ENCODE results near the gene CHMP1A.
"Not testable (repeated sequence)": the region's sequence is repeated elsewhere in the genome, so short reads cannot be mapped to it uniquely, and the experiment has no call there.

Gene CHMP1A

GRCh38 chr16:89657442-89658220, at the start of gene CHMP1A, which contains the start of gene SPATA33:
Gene CHMP1A, minus strand, starts transcription at chr16:89657708. Its CDS starts 120 bp downstream, at chr16:89657588.
Gene SPATA33, plus strand, starts transcription at chr16:89657836. Its CDS starts 76 bp downstream, at chr16:89657912.
- peak; percentile 85 for DNase-seq

- DNase-seq: no peak
Observed at GRCh38 chr16:89706518-89707260, 49.2 kb upstream of the CHMP1A start.

DNA sequence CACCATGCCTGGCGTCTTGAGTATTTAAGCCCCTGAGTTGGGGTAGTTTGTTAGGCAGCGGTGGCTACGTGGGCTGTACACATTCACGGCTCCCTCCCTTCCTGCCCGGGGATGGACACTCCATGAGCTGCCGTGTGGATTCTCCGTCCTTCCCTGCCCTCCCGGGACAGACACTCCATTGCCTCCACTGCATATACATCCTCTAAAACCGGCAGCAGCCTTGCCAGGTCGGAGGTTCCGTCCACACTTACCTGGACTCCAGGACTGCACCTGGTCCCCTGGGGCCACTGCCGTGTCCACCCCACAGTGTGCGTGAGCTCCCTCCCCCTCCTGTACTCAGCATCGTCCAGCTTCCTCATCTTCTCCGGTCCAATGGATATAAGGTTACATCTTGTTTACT, 47.5 kb upstream of the CHMP1A start:
- DNase-seq: no peak

DNA sequence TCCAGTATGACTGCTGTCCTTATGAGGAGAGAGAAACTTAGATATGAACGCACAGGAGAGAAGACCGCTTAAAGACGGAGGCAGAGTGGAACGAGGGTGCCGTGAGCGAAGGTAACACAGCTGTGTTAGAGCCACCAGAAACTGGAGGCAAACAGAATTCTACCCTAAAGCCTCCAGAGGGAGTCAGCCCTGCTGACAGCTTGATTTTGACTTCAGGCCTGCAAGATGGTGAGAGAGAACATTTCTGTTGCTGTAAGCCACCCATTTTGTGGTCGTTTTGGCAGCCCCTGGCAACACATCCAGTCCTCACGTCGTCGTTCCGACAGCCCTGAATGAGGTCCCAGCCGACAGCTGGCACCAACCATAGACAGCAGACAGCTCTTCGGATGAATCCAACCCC, 46.8 kb upstream of the CHMP1A start:
- no peak for DNase-seq

GRCh38 chr16:89701425-89702406, 44.2 kb upstream of the CHMP1A start, which contains the start of gene SPATA2L:
Gene SPATA2L, minus strand, starts transcription at chr16:89701705. Its CDS starts 473 bp downstream, at chr16:89701232.
- DNase-seq: peak; percentile 86

- no peak for DNase-seq
Observed at GRCh38 chr16:89700649-89701424, 43.3 kb upstream of the CHMP1A start.

DNA sequence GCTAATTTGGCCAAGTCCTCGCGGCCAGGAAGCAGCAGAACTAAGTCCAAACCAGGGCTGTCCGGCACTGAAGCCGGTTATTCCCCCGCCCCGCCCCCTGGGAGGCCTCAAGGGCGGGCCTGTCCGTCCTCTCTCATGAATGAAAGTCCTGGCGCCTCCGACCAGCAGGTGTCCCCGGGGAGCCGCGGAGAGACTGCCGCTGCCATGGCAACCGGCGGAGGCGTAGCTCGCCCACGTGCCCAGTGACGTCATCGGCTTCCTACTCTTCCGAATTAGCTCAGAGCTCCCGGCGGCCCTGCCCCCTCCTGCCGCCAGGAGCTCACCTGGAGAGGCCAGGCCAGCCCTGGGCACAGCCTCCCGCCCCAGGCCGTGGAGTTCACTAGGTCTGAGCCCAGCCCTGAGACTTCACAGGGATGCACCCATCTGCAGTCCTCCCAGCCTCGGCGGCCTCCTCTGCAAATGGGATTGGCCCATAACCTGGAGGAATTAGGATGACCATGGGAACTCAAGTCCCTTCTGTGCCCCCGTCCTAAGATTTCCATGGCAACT, 42.7 kb upstream of the CHMP1A start:
- DNase-seq: peak; percentile 82

DNA sequence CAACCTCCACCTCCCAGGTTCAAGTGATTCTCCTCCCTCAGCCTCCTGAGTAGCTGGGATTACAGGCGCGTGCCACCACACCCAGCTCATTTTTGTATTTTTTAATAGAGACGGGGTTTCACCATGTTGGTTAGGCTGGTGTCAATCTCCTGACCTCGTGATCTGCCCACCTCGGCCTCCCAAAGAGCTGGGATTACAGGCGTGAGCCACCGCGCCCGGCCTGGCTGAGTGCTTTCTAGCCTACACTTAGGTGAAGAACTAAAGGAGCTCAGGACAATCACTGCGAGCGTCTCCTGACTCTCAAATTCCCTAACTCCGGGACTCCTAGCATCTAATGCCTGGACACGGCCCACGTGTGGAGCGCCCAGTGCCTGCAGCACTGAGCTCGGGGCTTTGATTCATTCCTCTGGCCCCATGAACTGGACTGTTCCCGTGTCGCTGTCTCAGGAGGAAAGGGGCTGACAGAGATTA, 42.2 kb upstream of the CHMP1A start:
- not testable (repeated sequence) for DNase-seq

- not testable (repeated sequence) for DNase-seq
Observed at GRCh38 chr16:89698717-89699116, 41.2 kb upstream of the CHMP1A start.

DNA sequence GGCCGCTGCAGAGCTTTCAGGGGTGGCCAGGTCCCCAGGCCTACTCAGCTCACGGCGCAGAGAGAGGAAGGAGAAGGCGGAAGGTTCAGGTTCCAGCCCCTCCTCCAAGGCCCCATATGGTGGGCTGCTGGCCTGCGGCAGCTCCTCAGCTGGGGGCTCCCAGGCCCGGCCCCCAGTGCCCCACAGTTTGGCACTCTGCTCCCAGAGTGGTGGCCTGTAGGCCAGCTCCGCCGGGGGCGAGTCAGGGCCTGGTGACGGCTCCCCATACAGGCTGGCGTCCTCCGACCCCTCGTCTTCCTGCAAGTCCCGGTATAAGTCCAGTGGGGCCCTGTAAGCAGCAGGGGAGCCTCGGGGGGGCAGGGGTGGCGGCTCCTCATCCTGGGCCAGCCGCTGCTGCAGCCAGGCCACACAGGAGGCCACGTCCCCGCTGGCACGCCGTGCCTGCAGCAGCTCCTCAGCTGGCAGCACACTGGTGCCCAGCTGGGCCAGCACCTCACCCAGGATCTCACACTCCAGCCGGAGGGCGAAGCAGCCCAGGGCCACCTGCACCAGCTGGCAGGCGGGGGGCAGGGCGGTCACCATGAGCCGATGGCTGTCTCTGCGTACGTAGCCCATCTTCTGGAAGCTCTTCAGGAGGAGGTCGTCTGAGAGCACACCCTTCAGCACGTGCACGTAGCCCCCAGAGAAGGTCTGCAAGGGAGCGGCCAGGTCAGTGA, 40.3 kb upstream of the CHMP1A start:
- no peak for DNase-seq

- no peak for DNase-seq
Observed at GRCh38 chr16:89697161-89697615, 39.7 kb upstream of the CHMP1A start.

- no peak for DNase-seq
Observed at GRCh38 chr16:89696670-89697128, 39.2 kb upstream of the CHMP1A start.

DNA sequence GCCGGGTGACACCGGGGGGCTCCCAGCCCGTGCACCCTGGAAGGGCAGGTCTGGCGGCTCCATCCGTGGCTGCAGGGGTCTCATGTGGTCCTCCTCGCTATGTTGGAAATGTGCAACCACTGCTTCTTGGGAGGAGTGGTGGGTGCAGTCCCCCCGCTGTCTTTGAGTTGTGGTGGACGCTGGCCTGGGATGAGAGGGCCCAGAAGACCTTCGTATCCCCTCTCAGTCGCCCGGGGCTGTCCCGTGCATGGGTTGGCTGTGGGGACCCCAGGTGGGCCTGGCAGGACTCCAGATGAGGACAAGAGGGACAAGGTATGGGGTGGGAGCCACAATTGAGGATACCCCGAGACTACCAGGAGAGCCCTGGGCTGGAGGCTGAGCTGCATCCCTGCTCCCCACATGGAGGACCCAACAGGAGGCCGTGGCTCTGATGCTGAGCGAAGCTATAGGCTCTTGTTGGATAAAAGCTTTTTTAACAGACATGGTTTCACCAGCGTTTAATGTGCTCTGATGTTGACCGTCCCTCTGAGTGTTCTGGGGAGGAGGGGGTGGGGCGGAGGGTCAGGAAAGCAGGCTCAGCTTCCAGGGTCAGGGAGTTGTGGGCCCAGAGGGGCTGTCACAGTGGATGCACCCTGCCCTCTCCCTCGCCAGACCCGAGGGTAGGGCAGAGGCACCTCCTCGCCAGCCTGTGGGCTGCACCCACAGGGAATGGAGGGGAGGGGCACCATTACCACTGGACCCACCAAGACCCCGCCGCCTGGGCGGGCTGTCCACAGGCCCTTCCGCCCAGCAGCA, 38.6 kb upstream of the CHMP1A start:
- no peak for DNase-seq

- DNase-seq: no peak
Observed at GRCh38 chr16:89695086-89695874, 37.8 kb upstream of the CHMP1A start.

DNA sequence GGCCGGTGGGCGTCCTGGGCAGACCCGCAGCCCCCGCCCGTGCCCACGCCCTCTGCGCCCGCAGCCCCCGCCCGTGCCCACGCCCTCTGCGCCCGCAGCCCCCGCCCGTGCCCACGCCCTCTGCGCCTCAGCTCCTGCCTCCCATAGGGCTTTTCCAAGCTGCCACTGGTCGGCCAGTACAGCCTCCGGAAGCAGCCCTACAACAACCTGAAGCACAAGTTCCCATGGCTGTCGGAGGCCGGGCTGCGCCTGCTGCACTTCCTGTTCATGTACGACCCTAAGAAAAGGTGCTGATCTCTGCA, 37.2 kb upstream of the CHMP1A start:
- not testable (repeated sequence) for DNase-seq

DNA sequence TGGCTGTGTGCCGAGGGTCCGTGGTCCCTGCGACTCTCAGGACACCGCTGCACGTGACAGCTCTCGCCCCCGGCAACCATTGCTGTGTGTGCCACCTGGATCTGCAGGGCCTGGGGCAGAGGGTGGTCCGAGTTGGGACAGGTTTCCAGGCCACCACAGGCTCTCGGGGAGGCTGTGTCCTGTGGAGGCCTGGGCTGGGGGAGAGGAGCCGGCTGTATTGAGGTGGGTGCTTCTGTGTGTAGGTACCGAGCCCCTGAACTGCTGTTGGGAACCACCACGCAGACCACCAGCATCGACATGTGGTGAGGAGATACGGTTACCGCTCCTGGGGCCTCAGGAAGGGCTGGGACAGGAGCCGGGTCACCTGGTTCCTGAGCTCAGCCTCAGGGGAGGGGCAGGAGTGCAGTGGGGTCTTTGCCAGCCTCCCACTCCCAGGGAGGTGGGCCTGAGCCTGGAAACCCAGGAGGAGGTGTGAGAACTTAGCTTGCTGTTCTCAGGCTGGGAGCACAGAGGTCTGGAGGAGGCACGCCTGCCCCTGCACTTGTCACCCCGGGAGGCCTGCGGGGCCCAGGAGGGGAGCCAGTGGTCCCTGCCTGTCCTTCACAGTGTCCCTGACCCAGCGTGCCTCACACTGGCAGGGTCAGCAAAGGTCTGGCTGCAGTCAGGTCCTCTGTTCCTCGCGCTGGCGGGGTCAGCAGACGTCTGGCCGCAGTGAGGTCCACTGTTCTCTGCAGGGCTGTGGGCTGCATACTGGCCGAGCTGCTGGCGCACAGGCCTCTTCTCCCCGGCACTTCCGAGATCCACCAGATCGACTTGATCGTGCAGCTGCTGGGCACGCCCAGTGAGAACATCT, 36.6 kb upstream of the CHMP1A start:
- DNase-seq: no peak

GRCh38 chr16:89693289-89693731, 35.8 kb upstream of the CHMP1A start:
- no peak for DNase-seq
